RWPE1 (cell line): ENCODE results near the gene PCBP3.

Source experiments
- CTCF ChIA-PET: fragments of 350-600 bp; sonication (Branson Sonifier 250); formaldehyde crosslinking; extraction: SDS; loops from one replicate; lab custom pipeline; 2021; lab: Yijun Ruan, JAX
- POLR2A ChIA-PET: fragments of 400-600 bp; formaldehyde crosslinking; extraction: SDS; loops from one replicate; lab custom pipeline; 2020; ENCODE audit warnings: antibody characterized with exemption; ENCODE audit not compliant: low non-redundant PET; lab: Yijun Ruan, JAX
- DNase-seq: peaks from one replicate; pipeline ENCODE4 v3.0.0; 2012; ENCODE audit warnings: low spot score
- H3K27ac ChIP-seq: fragments of 450-650 bp; 2 replicates; pipeline ENCODE4 v1.5.1; 2017
- TF ChIP-seq, protein P1 (sequence below): fragments of 450-650 bp; conservative IDR thresholded peaks from 2 replicates; pipeline ENCODE4 v1.5.1; 2017; ENCODE audit warnings: low read depth, mild to moderate bottlenecking

PCBP3 gene

DNA sequence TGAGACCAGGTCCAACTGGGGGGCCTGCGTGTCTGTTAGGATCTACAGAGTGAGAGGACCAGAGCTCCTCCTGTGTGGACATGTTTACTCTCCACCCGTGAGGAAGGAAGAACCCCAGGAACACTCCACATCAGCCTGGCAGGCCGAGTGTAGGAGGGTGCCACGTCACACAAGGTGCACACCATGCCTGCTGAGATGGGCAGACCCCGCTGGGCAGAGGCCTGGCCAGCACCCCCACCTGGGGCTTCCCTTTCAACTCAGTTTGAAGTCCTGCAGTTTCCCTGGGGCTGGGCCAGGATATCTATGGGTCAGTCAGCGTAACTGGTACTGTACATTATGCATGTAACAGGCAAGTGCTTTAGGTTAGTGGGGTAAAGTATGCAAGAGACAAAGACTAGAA lies 30.1 kb upstream of the PCBP3 start:
- TF ChIP-seq, protein P1, sequence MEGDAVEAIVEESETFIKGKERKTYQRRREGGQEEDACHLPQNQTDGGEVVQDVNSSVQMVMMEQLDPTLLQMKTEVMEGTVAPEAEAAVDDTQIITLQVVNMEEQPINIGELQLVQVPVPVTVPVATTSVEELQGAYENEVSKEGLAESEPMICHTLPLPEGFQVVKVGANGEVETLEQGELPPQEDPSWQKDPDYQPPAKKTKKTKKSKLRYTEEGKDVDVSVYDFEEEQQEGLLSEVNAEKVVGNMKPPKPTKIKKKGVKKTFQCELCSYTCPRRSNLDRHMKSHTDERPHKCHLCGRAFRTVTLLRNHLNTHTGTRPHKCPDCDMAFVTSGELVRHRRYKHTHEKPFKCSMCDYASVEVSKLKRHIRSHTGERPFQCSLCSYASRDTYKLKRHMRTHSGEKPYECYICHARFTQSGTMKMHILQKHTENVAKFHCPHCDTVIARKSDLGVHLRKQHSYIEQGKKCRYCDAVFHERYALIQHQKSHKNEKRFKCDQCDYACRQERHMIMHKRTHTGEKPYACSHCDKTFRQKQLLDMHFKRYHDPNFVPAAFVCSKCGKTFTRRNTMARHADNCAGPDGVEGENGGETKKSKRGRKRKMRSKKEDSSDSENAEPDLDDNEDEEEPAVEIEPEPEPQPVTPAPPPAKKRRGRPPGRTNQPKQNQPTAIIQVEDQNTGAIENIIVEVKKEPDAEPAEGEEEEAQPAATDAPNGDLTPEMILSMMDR, result no peak
- DNase-seq, result no peak
- ChIA-PET POLR2A (no interaction called here), CTCF (no interaction called here)
- H3K27ac ChIP-seq, result no peak overlapping the region

DNA sequence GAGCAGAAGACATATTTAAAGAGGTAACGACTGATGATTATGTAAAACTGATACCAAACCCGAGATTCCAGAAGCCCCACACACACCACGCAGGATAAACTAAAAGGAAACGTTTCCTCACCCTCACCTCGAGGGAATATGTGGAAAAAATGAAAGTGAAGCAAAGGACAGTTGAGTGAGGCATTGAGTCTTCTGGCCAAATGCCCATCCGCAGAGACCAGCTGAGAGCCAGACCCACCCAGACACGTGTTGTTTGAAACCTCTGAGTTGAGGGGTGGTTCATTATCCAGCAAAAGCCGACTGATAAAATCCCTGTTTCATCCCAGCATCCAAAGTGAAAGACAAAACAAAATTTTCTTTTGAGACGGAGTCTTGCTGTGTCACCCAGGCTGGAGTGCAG lies 29.6 kb upstream of the PCBP3 start:
- H3K27ac ChIP-seq, result no peak overlapping the region
- DNase-seq, result no peak
- ChIA-PET POLR2A (no interaction called here), CTCF (no interaction called here)
- TF ChIP-seq, protein P1, result no peak

DNA sequence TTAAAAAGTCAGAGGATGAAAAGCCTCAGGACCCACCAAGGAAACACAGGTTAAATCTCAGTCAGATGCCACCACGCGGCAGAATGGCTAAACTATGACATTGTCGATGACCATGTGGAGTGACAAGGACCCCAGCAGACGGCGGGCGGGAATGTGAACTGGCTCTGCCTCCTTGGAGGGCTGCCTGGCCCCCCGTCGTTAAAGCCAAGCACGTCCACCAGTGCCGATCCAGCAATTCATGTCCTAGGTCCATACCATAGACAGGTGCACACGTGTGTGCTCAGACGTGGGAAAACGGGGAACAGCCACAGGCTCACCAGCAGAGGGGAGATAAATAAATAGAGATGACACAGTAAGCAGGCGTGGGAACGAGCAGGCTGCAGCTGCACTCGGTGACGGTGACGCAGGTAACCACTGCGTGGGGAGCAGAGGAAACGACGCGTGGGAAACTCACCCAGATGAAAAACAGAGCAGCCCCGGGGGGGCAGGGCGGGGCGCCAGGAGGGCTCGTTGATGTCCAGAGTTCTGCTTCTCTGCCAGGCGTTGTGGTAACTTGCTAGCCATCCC lies 28.3 kb upstream of the PCBP3 start:
- ChIA-PET CTCF (no interaction called here), POLR2A (no interaction called here)
- H3K27ac ChIP-seq, result no peak overlapping the region
- TF ChIP-seq, protein P1, result no peak
- no peak for DNase-seq

DNA sequence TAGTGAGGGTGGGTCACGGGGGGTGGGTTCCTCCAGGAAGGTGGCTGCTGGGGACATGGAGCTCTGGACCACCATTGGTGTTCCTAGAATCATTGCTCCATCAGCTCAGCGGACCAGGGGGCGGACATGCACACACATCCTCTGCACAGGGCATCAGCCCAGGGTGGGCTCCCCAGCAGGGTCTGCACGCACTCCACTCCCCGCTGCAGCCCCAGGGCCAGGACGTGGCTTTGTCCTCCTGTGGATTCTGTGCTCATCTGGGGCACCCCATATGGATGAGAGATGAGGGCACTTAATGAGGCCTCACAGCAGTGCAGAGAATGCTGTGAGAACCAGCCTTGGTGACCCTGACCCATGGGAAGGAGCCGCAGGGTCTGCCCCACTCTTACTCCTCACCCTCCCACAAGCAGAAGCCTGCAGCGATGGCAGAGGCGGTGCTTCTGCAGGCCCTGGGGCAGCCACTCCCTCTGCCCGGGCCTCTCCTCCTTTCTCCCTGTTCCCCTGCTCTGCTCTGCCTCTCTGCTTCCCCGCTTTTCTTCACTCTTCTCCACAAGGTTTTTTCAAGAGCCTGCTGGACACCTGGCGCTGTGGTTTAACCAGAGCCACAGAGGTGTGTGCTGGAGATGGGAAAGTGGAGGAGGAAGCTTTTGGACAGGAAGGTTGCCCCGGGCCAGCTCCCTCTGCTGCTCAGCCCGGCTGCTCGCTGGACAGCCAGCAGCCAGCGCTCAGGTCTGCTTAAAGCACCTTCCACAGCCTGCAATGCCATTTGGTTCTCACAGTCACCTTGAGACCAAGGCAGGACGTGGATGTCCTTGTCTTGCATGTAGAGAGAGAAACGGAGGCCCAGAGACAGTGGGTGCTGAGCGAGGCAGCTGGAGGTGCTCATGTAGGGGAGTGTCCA lies 26.3 kb upstream of the PCBP3 start:
- DNase-seq, result no peak
- H3K27ac ChIP-seq, result no peak overlapping the region
- ChIA-PET POLR2A (no interaction called here), CTCF (interaction anchor here (0.8 kb wide), 1 partner anchor 204 kb away, joined by 3 read pairs; no protein-coding TSS in a partner anchor)
- TF ChIP-seq, protein P1, result no peak

DNA sequence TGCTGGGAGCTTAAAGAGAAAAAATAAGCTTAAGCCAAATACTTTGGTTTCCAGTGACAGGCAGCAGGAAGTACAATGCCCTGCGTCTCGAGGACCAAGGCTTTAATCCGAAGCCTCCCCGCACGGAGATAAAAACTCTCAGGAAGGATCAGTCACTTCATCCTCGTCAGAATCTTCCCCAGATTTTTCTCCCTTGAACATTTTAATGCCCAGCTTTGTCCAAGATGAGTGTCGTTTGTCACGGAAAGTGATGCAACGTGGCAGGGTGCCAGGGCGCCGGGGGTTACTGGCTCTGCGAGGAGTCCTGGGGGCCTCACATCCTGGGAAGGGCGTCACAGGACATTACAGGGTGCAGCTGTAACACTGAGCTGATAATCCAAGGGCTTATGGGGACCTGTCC lies 25.2 kb upstream of the PCBP3 start:
- ChIA-PET CTCF (interaction anchor here (0.7 to 0.8 kb wide), 2 partner anchors 184 to 203 kb away, joined by 3 read pairs; no protein-coding TSS in a partner anchor), POLR2A (no interaction called here)
- H3K27ac ChIP-seq, result no peak overlapping the region
- no peak for DNase-seq
- TF ChIP-seq, protein P1, result no peak

DNA sequence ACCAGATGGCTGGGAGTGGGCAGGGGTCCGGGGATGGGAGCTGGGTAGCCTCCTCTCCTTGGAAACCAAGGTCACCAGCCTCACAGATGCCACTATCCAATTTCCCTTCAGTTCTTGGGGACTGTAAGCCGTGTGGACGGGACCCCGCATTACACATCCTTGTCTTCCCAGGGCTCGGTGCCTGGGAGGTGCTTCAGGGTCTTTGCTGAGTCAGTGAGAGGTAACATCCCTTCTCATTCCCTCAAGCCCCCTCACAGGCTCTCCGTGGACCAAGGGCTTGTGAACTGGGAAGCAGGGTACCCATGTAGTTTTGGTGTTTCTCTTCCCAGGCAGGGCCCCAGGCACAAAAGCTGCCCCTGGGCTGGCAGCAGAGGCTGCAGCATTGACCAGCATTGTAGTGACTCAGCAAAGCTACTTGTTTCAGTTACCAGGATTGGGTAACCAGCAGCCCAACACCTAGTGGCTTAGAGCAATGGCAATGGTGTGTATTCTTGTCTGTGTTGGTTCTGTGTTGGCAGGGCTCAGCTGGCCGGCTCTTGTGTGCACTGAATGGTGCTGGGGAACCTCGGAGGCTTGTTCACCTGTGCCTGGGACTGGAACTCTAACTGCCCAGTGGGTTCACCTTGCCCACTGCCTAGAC lies 24.6 kb upstream of the PCBP3 start:
- TF ChIP-seq, protein P1, result no peak
- ChIA-PET POLR2A (no interaction called here), CTCF (interaction anchor here (0.7 kb wide), 1 partner anchor 183 kb away, joined by 3 read pairs; no protein-coding TSS in a partner anchor)
- DNase-seq, result no peak
- no peak overlapping the region for H3K27ac ChIP-seq
